Measurements from ENCODE around the gene UBE2H.

UBE2H gene

GRCh38 chr7:129883151-129883550 lies 69.6 kb downstream of the UBE2H start:
- H3K4me3 ChIP-seq (ENCODE audit: low read depth, low read length), result no peak overlapping the region
- no peak for DNase-seq (ENCODE audit: low read depth)
- no peak for TF ChIP-seq CTCF (IDR thresholded peaks at IDR 0.05; ENCODE audit: insufficient read depth, low read depth, low read length, missing control alignments)

- DNase-seq (ENCODE audit: low read depth), result no peak
- no peak overlapping the region for H3K4me3 ChIP-seq (ENCODE audit: low read depth, low read length)
- no peak for TF ChIP-seq CTCF (IDR thresholded peaks at IDR 0.05; ENCODE audit: insufficient read depth, low read depth, low read length, missing control alignments)
Measured at GRCh38 chr7:129882531-129882930, 70.2 kb downstream of the UBE2H start.

- DNase-seq (ENCODE audit: low read depth), result no peak
- no peak for TF ChIP-seq CTCF (IDR thresholded peaks at IDR 0.05; ENCODE audit: insufficient read depth, low read depth, low read length, missing control alignments)
- no peak overlapping the region for H3K4me3 ChIP-seq (ENCODE audit: low read depth, low read length)
Measured at GRCh38 chr7:129877146-129877792, 75.5 kb downstream of the UBE2H start.

- H3K4me3 ChIP-seq (ENCODE audit: low read depth, low read length), result no peak overlapping the region
- TF ChIP-seq CTCF (IDR thresholded peaks at IDR 0.05; ENCODE audit: insufficient read depth, low read depth, low read length, missing control alignments), result no peak
- no peak for DNase-seq (ENCODE audit: low read depth)
Measured at GRCh38 chr7:129875745-129876411, 76.9 kb downstream of the UBE2H start.

- H3K4me3 ChIP-seq (ENCODE audit: low read depth, low read length), result no peak overlapping the region
Measured at GRCh38 chr7:129875160-129875559, 77.6 kb downstream of the UBE2H start.

GRCh38 chr7:129874722-129875121 lies 78.0 kb downstream of the UBE2H start:
- no peak for DNase-seq (ENCODE audit: low read depth)
- H3K4me3 ChIP-seq (ENCODE audit: low read depth, low read length), result no peak overlapping the region
- no peak for TF ChIP-seq CTCF (IDR thresholded peaks at IDR 0.05; ENCODE audit: insufficient read depth, low read depth, low read length, missing control alignments)

More at GRCh38 chr7:129875160-129875559, 77.6 kb downstream of the UBE2H start:
- TF ChIP-seq CTCF (IDR thresholded peaks at IDR 0.05; ENCODE audit: insufficient read depth, low read depth, low read length, missing control alignments), result no peak
- no peak for DNase-seq (ENCODE audit: low read depth)
